CD4-positive, alpha-beta T cell treated with Interleukin-17A for 1 hour (primary cell): ENCODE measurements around the gene TMEM175.

ENCODE experiments used
- DNase-seq: peaks from one replicate; pipeline ENCODE4 v3.0.0-alpha.2; 2020

Gene TMEM175

GRCh38 chr4:931960-932712, at the start of gene TMEM175, which contains the start of gene GAK:
TMEM175 (plus strand) TSS chr4:932460; CDS start chr4:947740, 15,280 bp downstream.
GAK (minus strand) TSS chr4:932316; CDS start chr4:932187, 129 bp downstream.
- DNase-seq = peak; percentile 96

GRCh38 chr4:882646-883045, 49.6 kb upstream of the TMEM175 start:
- DNase-seq = no peak

GRCh38 chr4:883377-884095, 48.7 kb upstream of the TMEM175 start:
- DNase-seq = no peak

GRCh38 chr4:884259-884658, 48.0 kb upstream of the TMEM175 start:
- no peak for DNase-seq

- DNase-seq = no peak
Measured at GRCh38 chr4:884896-885295, 47.4 kb upstream of the TMEM175 start.

- no peak for DNase-seq
Measured at GRCh38 chr4:885353-885752, 46.9 kb upstream of the TMEM175 start.

- DNase-seq = no peak
Measured at GRCh38 chr4:886244-886643, 46.0 kb upstream of the TMEM175 start.

GRCh38 chr4:887034-887763, 45.1 kb upstream of the TMEM175 start:
- DNase-seq = no peak

GRCh38 chr4:888029-888428, 44.2 kb upstream of the TMEM175 start:
- DNase-seq = no peak

GRCh38 chr4:889516-889915, 42.7 kb upstream of the TMEM175 start:
- DNase-seq = no peak

- no peak for DNase-seq
Measured at GRCh38 chr4:890036-890695, 42.1 kb upstream of the TMEM175 start.

- no peak for DNase-seq
Measured at GRCh38 chr4:891747-892146, 40.5 kb upstream of the TMEM175 start.

- no peak for DNase-seq
Measured at GRCh38 chr4:892780-893179, 39.5 kb upstream of the TMEM175 start.

GRCh38 chr4:893276-893994, 38.8 kb upstream of the TMEM175 start:
- no peak for DNase-seq

GRCh38 chr4:893995-894705, 38.1 kb upstream of the TMEM175 start:
- no peak for DNase-seq

GRCh38 chr4:895596-895995, 36.7 kb upstream of the TMEM175 start:
- no peak for DNase-seq

- DNase-seq = no peak
Measured at GRCh38 chr4:896216-896615, 36.0 kb upstream of the TMEM175 start.

- no peak for DNase-seq
Measured at GRCh38 chr4:896630-897029, 35.6 kb upstream of the TMEM175 start.

GRCh38 chr4:898123-898522, 34.1 kb upstream of the TMEM175 start:
- no peak for DNase-seq

- no peak for DNase-seq
Measured at GRCh38 chr4:898869-899555, 33.2 kb upstream of the TMEM175 start.

- DNase-seq = no peak
Measured at GRCh38 chr4:899556-899906, 32.7 kb upstream of the TMEM175 start.
